Measurements from ENCODE around the gene B4GALT1. TPM values are rescaled to one million over a fixed set of nuclear protein-coding genes. Genes with fewer than 3 reads are reported as not detected.
"Not testable (repeated sequence)": the region's sequence is repeated elsewhere in the genome, so short reads cannot be mapped to it uniquely, and the experiment has no call there.

The B4GALT1 gene
- total and polyA plus RNA-seq, 7 donors: 20.3 to 107 (median 25.5) TPM

GRCh38 chr9:33163433-33164137, 3.6 kb downstream of the B4GALT1 start:
- no peaks in the 10 kb centered on the region for H3K36me3 ChIP-seq
- DNase-seq: no peak
- no peaks in the 10 kb centered on the region for H3K9me3 ChIP-seq
- WGBS, 2 donors: 82 to 87% methylated on average over 8 of the region's 8 CpGs
- intact Hi-C loops (cut with DNase I): loop anchor here (10.0 kb wide), 1 partner anchor 589 kb away; the partner anchor contains the start of gene NDUFB6
- no peaks in the 10 kb centered on the region for H3K27me3 ChIP-seq
- TF ChIP-seq CTCF (IDR thresholded peaks at IDR 0.05) (no peak), POLR2AphosphoS5 (IDR thresholded peaks at IDR 0.05) (no peak), POLR2A (IDR thresholded peaks at IDR 0.05) (no peak), EP300 (IDR thresholded peaks at IDR 0.05) (no peak)
- peak overlapping the region in 1 of 4 donors; percentile 79 for H3K4me3 ChIP-seq
- H3K4me1 ChIP-seq: peaks cover 0 to 85% (median 81%) of the 10 kb centered on the region in 4 donors
- peak overlapping the region; percentile 83 to 98 (median 92) for H3K27ac ChIP-seq

- Histone ChIP-seq H3K4me1 (peaks cover 0 to 85% (median 84%) of the 10 kb centered on the region in 4 donors), H3K27me3 (no peaks in the 10 kb centered on the region), H3K27ac (peak overlapping the region; percentile 83 to 98 (median 92)), H3K4me3 (no peak overlapping the region), H3K36me3 (no peaks in the 10 kb centered on the region), H3K9me3 (no peaks in the 10 kb centered on the region)
- intact Hi-C loops (cut with DNase I): loop anchor here (10.0 kb wide), 1 partner anchor 588 kb away; the partner anchor contains the start of gene NDUFB6
- no peak for TF ChIP-seq POLR2A (IDR thresholded peaks at IDR 0.05)
- TF ChIP-seq CTCF (IDR thresholded peaks at IDR 0.05): no peak
- TF ChIP-seq EP300 (IDR thresholded peaks at IDR 0.05): peak in 1 of 4 donors; percentile 9
- peak; percentile 44 to 73 (median 59) for TF ChIP-seq POLR2AphosphoS5 (IDR thresholded peaks at IDR 0.05)
- whole genome bisulfite sequencing, 2 donors: 22 to 60% methylated on average over 9 of the region's 9 CpGs
- peak; percentile 90 for DNase-seq
Measured at GRCh38 chr9:33162721-33163311, 4.3 kb downstream of the B4GALT1 start.

- TF ChIP-seq EP300 (IDR thresholded peaks at IDR 0.05): no peak
- TF ChIP-seq POLR2A (IDR thresholded peaks at IDR 0.05): no peak
- TF ChIP-seq CTCF (IDR thresholded peaks at IDR 0.05): no peak
- no peak for TF ChIP-seq POLR2AphosphoS5 (IDR thresholded peaks at IDR 0.05)
- DNase-seq: no peak
- whole genome bisulfite sequencing, 2 donors: 12 to 48% methylated on average over 1 of the region's 1 CpG
- intact Hi-C loops (cut with DNase I): loop anchor here (10.0 kb wide), 1 partner anchor 587 kb away; the partner anchor contains the start of gene NDUFB6
- Histone ChIP-seq H3K4me1 (peaks cover 0 to 92% (median 88%) of the 10 kb centered on the region in 4 donors), H3K36me3 (no peaks in the 10 kb centered on the region), H3K9me3 (no peaks in the 10 kb centered on the region), H3K27me3 (no peaks in the 10 kb centered on the region), H3K4me3 (no peak overlapping the region), H3K27ac (peak overlapping the region; percentile 83 to 98 (median 92))
Measured at GRCh38 chr9:33161589-33162132, 5.5 kb downstream of the B4GALT1 start.

- intact Hi-C loops (cut with DNase I): loop anchor here (10.0 kb wide), 1 partner anchor 586 kb away; the partner anchor contains the start of gene NDUFB6
- H3K9me3 ChIP-seq: no peaks in the 10 kb centered on the region
- H3K27me3 ChIP-seq: no peaks in the 10 kb centered on the region
- H3K4me3 ChIP-seq: no peak overlapping the region
- no peaks in the 10 kb centered on the region for H3K36me3 ChIP-seq
- DNase-seq: peak; percentile 84
- peak in 3 of 4 donors; percentile 24 to 71 (median 47) for TF ChIP-seq POLR2AphosphoS5 (IDR thresholded peaks at IDR 0.05)
- no peak for TF ChIP-seq POLR2A (IDR thresholded peaks at IDR 0.05)
- peak overlapping the region; percentile 83 to 98 (median 92) for H3K27ac ChIP-seq
- WGBS, 2 donors: 28 to 47% methylated on average over 6 of the region's 6 CpGs
- peaks cover 0 to 97% (median 88%) of the 10 kb centered on the region in 4 donors for H3K4me1 ChIP-seq
Measured at GRCh38 chr9:33161011-33161588, 6.0 kb downstream of the B4GALT1 start.

- H3K27me3 ChIP-seq, H3K4me3 ChIP-seq, H3K9me3 ChIP-seq, DNase-seq, H3K36me3 ChIP-seq: not testable (repeated sequence)
- intact Hi-C loops (cut with DNase I): loop anchor here (10.0 kb wide), 1 partner anchor 586 kb away; the partner anchor contains the start of gene NDUFB6
- H3K4me1 ChIP-seq: peaks cover 0 to 98% (median 84%) of the 10 kb centered on the region in 4 donors
- peak overlapping the region; percentile 83 to 98 (median 92) for H3K27ac ChIP-seq
- 73% methylated on average over 9 of the region's 9 CpGs for WGBS, 2 donors
Measured at GRCh38 chr9:33160446-33160845, 6.7 kb downstream of the B4GALT1 start.

Measured in sigmoid colon (tissue), 7 donors.